ENCODE data around the gene BEST3. TPM values are rescaled to one million over a fixed set of nuclear protein-coding genes. Genes with fewer than 3 reads are reported as not detected.

The BEST3 gene
- total and polyA plus RNA-seq, 2 of the 4 experiments (the other 2 are of a cell fraction): under 0.01 to 0.07 TPM

DNA sequence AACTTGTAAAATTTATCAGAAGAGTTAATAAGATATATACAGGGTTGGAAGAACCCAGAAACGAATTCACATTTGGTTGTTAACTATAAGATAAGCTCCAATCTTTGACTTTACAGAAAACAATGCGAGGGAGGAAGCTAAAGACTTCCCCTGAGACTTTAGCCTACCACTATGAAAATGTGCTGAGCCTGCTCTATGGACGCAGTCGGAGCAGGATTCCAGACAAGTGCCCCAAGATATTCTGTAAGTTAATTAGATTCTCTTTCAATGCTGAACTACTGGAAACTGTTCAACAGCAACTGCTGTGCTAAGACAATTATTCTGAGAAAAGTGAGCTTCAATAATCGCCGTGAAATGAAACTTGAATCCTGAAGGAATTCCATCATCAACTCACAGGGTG is 80.1 kb downstream of the BEST3 start:
- Histone ChIP-seq H4K91ac (ENCODE audit: insufficient read depth, low read depth, low read length) (no peak overlapping the region), H2BK5ac (ENCODE audit: low read depth, low read length, poor library complexity, severe bottlenecking) (no peak overlapping the region), H4K8ac (ENCODE audit: low read depth in 2 of 2, low read length in 2 of 2) (no peak overlapping the region), H3K27ac (ENCODE audit: insufficient read depth, low read length) (no peak overlapping the region), H3K23ac (ENCODE audit: low read depth, low read length) (no peak overlapping the region), H2BK120ac (ENCODE audit: low read depth, low read length) (no peak overlapping the region), H3K27me3 (ENCODE audit: control insufficient read depth, insufficient read depth, low read length) (peaks cover 24% of the 10 kb centered on the region), H2AFZ (replicated peaks; ENCODE audit: low read length, poor library complexity) (no peak overlapping the region), H3K9me1 (ENCODE audit: insufficient read depth, low read length) (no peaks in the 10 kb centered on the region), H2AK9ac (replicated peaks; ENCODE audit: low read depth, low read length, poor library complexity) (no peak overlapping the region), H3K4ac (ENCODE audit: low read depth, low read length) (no peak overlapping the region), H3K4me1 (ENCODE audit: control insufficient read depth, insufficient read depth, low read length) (no peaks in the 10 kb centered on the region), H3K4me2 (ENCODE audit: low read depth, low read length) (no peak overlapping the region), H3K79me1 (ENCODE audit: low read depth in 1 of 2, low read length in 2 of 2) (no peaks in the 10 kb centered on the region), H3K14ac (replicated peaks; ENCODE audit: low read depth, low read length) (no peak overlapping the region), H2AK5ac (ENCODE audit: low read depth, low read length) (no peak overlapping the region), H3K9ac (ENCODE audit: low read depth, low read length) (no peak overlapping the region), H3K9me3 (ENCODE audit: control insufficient read depth, insufficient read depth, low read length) (no peaks in the 10 kb centered on the region), H3K36me3 (ENCODE audit: control insufficient read depth, insufficient read depth, low read length) (no peaks in the 10 kb centered on the region), H2BK20ac (ENCODE audit: low read depth, low read length) (no peak overlapping the region), H3K56ac (ENCODE audit: extremely low read depth, insufficient read depth, low read length) (no peak overlapping the region), H3K18ac (ENCODE audit: low read depth, low read length) (no peak overlapping the region), H2BK15ac (ENCODE audit: low read depth, low read length) (no peak overlapping the region), H4K20me1 (ENCODE audit: insufficient read depth, low read length) (no peaks in the 10 kb centered on the region), H3K4me3 (ENCODE audit: insufficient read depth, low read depth, low read length) (no peak overlapping the region), H4K5ac (ENCODE audit: low read depth, low read length) (no peak overlapping the region)
- in situ Hi-C loops (cut with MboI; ENCODE audit: low sequenced_read_pairs): no loop called here
- no CpG with 5 or more reads among the region's 6 CpGs for WGBS, 2 experiments (ENCODE audit: extremely low coverage in 2 of 2, insufficient read length in 1 of 2)
- intact Hi-C loops (cut with micrococcal nuclease): no loop called here
- ATAC-seq (ENCODE audit: low read depth): no peak
- BruUV-seq (replicated peaks): no TSS peak
- dilution Hi-C loops (cut with HindIII; ENCODE audit: low sequenced_read_pairs, unreplicated experiment): no loop called here
- DNase-seq: no peak
- TF ChIP-seq RAD21 (IDR thresholded peaks at IDR 0.05; ENCODE audit: low read length): no peak
- TF ChIP-seq RFX5 (IDR thresholded peaks at IDR 0.05; ENCODE audit: low read depth, low read length): no peak
- TF ChIP-seq NFE2L2 (IDR thresholded peaks at IDR 0.05; ENCODE audit: low read depth, low read length): no peak
- TF ChIP-seq FOS (IDR thresholded peaks at IDR 0.05; ENCODE audit: low read depth, low read length): no peak
- no peak for TF ChIP-seq MAZ (IDR thresholded peaks at IDR 0.05; ENCODE audit: borderline replicate concordance, low read depth, low read length)
- TF ChIP-seq, protein P1, sequence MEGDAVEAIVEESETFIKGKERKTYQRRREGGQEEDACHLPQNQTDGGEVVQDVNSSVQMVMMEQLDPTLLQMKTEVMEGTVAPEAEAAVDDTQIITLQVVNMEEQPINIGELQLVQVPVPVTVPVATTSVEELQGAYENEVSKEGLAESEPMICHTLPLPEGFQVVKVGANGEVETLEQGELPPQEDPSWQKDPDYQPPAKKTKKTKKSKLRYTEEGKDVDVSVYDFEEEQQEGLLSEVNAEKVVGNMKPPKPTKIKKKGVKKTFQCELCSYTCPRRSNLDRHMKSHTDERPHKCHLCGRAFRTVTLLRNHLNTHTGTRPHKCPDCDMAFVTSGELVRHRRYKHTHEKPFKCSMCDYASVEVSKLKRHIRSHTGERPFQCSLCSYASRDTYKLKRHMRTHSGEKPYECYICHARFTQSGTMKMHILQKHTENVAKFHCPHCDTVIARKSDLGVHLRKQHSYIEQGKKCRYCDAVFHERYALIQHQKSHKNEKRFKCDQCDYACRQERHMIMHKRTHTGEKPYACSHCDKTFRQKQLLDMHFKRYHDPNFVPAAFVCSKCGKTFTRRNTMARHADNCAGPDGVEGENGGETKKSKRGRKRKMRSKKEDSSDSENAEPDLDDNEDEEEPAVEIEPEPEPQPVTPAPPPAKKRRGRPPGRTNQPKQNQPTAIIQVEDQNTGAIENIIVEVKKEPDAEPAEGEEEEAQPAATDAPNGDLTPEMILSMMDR (conservative IDR thresholded peaks at IDR 0.05; ENCODE audit: low read depth, low read length): no peak
- no peak for TF ChIP-seq POLR2A (IDR thresholded peaks at IDR 0.05; ENCODE audit: low read depth, low read length)
- no peak for TF ChIP-seq CHD1 (IDR thresholded peaks at IDR 0.05; ENCODE audit: low read depth, low read length)
- TF ChIP-seq, protein P2, sequence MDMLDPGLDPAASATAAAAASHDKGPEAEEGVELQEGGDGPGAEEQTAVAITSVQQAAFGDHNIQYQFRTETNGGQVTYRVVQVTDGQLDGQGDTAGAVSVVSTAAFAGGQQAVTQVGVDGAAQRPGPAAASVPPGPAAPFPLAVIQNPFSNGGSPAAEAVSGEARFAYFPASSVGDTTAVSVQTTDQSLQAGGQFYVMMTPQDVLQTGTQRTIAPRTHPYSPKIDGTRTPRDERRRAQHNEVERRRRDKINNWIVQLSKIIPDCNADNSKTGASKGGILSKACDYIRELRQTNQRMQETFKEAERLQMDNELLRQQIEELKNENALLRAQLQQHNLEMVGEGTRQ (IDR thresholded peaks at IDR 0.05; ENCODE audit: low read depth, low read length): no peak
- TF ChIP-seq MAFK (IDR thresholded peaks at IDR 0.05; ENCODE audit: low read depth, low read length): no peak
- no peak for TF ChIP-seq RCOR1 (IDR thresholded peaks at IDR 0.05; ENCODE audit: insufficient replicate concordance, low read length)
- POLR2A ChIA-PET (ENCODE audit: unreplicated experiment): no interaction called here
- CTCF ChIA-PET: interaction anchor here (0.8 kb wide), 1 partner anchor 12 kb away, joined by 3 read pairs; no protein-coding TSS in a partner anchor

All from IMR-90 (cell line).